PC-9 (cell line): ENCODE results near the gene DYSF. TPM values are rescaled to one million over a fixed set of nuclear protein-coding genes. Genes with fewer than 3 reads are reported as not detected.

ENCODE experiments used
- BruUV-seq: library from RNA; stranded (reverse); fragments of 400-500 nt; replicated peaks from 2 replicates; lab custom pipeline; 2021; lab: Mats Ljungman, UMichigan
- CTCF ChIA-PET: fragments of 300-600 bp; sonication (Branson Sonifier 250); formaldehyde crosslinking; loops from one replicate; lab custom pipeline; 2022; ENCODE audit warnings: antibody characterized with exemption; lab: Charles Lee
- POLR2A ChIA-PET: fragments of 300-600 bp; sonication (Branson Sonifier 250); formaldehyde crosslinking; loops from one replicate; lab custom pipeline; 2022; ENCODE audit warnings: antibody characterized with exemption; ENCODE audit not compliant: unreplicated experiment; lab: Charles Lee
- DNase-seq, 2 experiments: peaks; one replicate each; pipeline versions ENCODE4 v3.0.0 to v3.0.0-alpha.2; 2015 to 2022; ENCODE audit warnings: mixed read lengths in 1 of 2
- H2AFZ ChIP-seq: fragments of 200-600 bp; sonication (generic); 2 replicates; pipeline ENCODE4 v1.8.1; 2017; ENCODE audit warnings: antibody characterized with exemption
- H3F3A ChIP-seq: fragments of 200-600 bp; sonication (generic); 2 replicates; pipeline ENCODE4 v1.8.1; 2017; ENCODE audit warnings: antibody characterized with exemption, mild to moderate bottlenecking, low read depth; ENCODE audit not compliant: insufficient read depth
- H3K27ac ChIP-seq: fragments of 200-600 bp; sonication (generic); 2 replicates; pipeline ENCODE4 v1.6.1; 2016; ENCODE audit warnings: mixed run types
- H3K27me3 ChIP-seq: fragments of 200-600 bp; sonication (generic); 2 replicates; pipeline ENCODE4 v1.6.1; 2016; ENCODE audit warnings: low read depth, mixed run types; ENCODE audit not compliant: insufficient read depth
- H3K36me3 ChIP-seq: fragments of 200-600 bp; sonication (generic); 2 replicates; pipeline ENCODE4 v1.6.1; 2016; ENCODE audit warnings: low read depth, mixed run types
- H3K4me1 ChIP-seq: fragments of 200-600 bp; sonication (generic); replicated peaks from 2 replicates; pipeline ENCODE4 v1.6.1; 2016; ENCODE audit warnings: mixed run types; ENCODE audit not compliant: insufficient read depth
- H3K4me2 ChIP-seq: fragments of 200-600 bp; sonication (generic); 2 replicates; pipeline ENCODE4 v1.6.1; 2017; ENCODE audit warnings: mixed run types
- H3K4me3 ChIP-seq: fragments of 200-600 bp; sonication (generic); 2 replicates; pipeline ENCODE4 v1.6.1; 2016; ENCODE audit warnings: mixed run types
- H3K79me2 ChIP-seq: fragments of 200-600 bp; sonication (generic); 2 replicates; pipeline ENCODE4 v1.6.1; 2017; ENCODE audit warnings: low read depth, mixed run types
- H3K9me2 ChIP-seq: fragments of 200-600 bp; sonication (generic); 2 replicates; pipeline ENCODE4 v1.8.1; 2017; ENCODE audit warnings: mild to moderate bottlenecking; ENCODE audit not compliant: insufficient read depth
- H3K9me3 ChIP-seq: fragments of 200-600 bp; sonication (generic); 2 replicates; pipeline ENCODE4 v1.8.1; 2016; ENCODE audit warnings: low read depth; ENCODE audit not compliant: insufficient read depth
- H4K20me1 ChIP-seq: fragments of 200-600 bp; sonication (generic); 2 replicates; pipeline ENCODE4 v1.8.1; 2017; ENCODE audit not compliant: insufficient read depth
- EZH2 ChIP-seq: fragments of 200-600 bp; sonication (generic); IDR thresholded peaks from 2 replicates; pipeline ENCODE4 v1.8.0; 2017; ENCODE audit warnings: antibody characterized with exemption, low read depth
- intact Hi-C: fragments of 100-400 bp; cut with micrococcal nuclease; formaldehyde crosslinking; loops from one replicate; pipeline ENCODE4 v1.10.0; 2022; ENCODE audit not compliant: unreplicated experiment
- total RNA-seq: library from RNA; stranded (reverse); gene quantifications from 2 replicates; pipeline ENCODE4 v1.2.3, GENCODE V29; 2021
- TF ChIP-seq, protein P1 (sequence below): fragments of 200-600 bp; sonication (generic); conservative IDR thresholded peaks from 2 replicates; pipeline ENCODE4 v1.6.1; 2017; ENCODE audit warnings: mixed run types, antibody characterized with exemption, mild to moderate bottlenecking, moderate library complexity

Gene DYSF
- total RNA-seq, 1 experiment from 2014 or later: 12.2 TPM

GRCh38 chr2:71460595-71461303, 7.4 kb downstream of the DYSF start:
- Histone ChIP-seq H3K4me1 (peaks cover 51% of the 10 kb centered on the region), H3K9me3 (no peaks in the 10 kb centered on the region; the same call in 1 of the 2 replicates), H3F3A (peaks cover 37% of the 10 kb centered on the region), H3K4me2 (no peak overlapping the region; the same call in 1 of the 2 replicates), H3K27ac (no peak overlapping the region), H3K4me3 (no peak overlapping the region), H4K20me1 (no peaks in the 10 kb centered on the region), H3K27me3 (no peaks in the 10 kb centered on the region), H3K36me3 (no peaks in the 10 kb centered on the region), H3K9me2 (no peaks in the 10 kb centered on the region), H3K79me2 (peaks cover 14% of the 10 kb centered on the region; the same call in 1 of the 2 replicates), H2AFZ (no peak overlapping the region)
- ChIA-PET CTCF (interaction anchor here (0.6 to 0.8 kb wide), 3 partner anchors 39 to 517 kb away, joined by 4 to 5 read pairs (median 5); no protein-coding TSS in a partner anchor), POLR2A (no interaction called here)
- no TSS peak for BruUV-seq
- TF ChIP-seq EZH2: no peak
- TF ChIP-seq, protein P1, sequence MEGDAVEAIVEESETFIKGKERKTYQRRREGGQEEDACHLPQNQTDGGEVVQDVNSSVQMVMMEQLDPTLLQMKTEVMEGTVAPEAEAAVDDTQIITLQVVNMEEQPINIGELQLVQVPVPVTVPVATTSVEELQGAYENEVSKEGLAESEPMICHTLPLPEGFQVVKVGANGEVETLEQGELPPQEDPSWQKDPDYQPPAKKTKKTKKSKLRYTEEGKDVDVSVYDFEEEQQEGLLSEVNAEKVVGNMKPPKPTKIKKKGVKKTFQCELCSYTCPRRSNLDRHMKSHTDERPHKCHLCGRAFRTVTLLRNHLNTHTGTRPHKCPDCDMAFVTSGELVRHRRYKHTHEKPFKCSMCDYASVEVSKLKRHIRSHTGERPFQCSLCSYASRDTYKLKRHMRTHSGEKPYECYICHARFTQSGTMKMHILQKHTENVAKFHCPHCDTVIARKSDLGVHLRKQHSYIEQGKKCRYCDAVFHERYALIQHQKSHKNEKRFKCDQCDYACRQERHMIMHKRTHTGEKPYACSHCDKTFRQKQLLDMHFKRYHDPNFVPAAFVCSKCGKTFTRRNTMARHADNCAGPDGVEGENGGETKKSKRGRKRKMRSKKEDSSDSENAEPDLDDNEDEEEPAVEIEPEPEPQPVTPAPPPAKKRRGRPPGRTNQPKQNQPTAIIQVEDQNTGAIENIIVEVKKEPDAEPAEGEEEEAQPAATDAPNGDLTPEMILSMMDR: peak; percentile 60
- intact Hi-C loops: no loop called here
- no peak for DNase-seq

GRCh38 chr2:71461304-71461671, 7.9 kb downstream of the DYSF start:
- no peak for TF ChIP-seq EZH2
- TF ChIP-seq, protein P1: no peak
- BruUV-seq: no TSS peak
- Histone ChIP-seq H3K27ac (no peak overlapping the region), H3K4me1 (peaks cover 46% of the 10 kb centered on the region), H3K79me2 (peaks cover 14% of the 10 kb centered on the region; the same call in 1 of the 2 replicates), H4K20me1 (no peaks in the 10 kb centered on the region), H3K4me2 (no peak overlapping the region), H3K27me3 (no peaks in the 10 kb centered on the region), H3K9me2 (no peaks in the 10 kb centered on the region), H3K36me3 (no peaks in the 10 kb centered on the region), H2AFZ (no peak overlapping the region), H3K9me3 (no peaks in the 10 kb centered on the region; the same call in 1 of the 2 replicates), H3F3A (peaks cover 37% of the 10 kb centered on the region), H3K4me3 (no peak overlapping the region)
- DNase-seq: no peak
- ChIA-PET CTCF (interaction anchor here (0.6 to 0.8 kb wide), 3 partner anchors 38 to 518 kb away, joined by 4 to 5 read pairs (median 5); no protein-coding TSS in a partner anchor), POLR2A (interaction anchor here (0.5 kb wide), 1 partner anchor 225 kb away, joined by 11 read pairs; no protein-coding TSS in a partner anchor)
- intact Hi-C loops: no loop called here

DNA sequence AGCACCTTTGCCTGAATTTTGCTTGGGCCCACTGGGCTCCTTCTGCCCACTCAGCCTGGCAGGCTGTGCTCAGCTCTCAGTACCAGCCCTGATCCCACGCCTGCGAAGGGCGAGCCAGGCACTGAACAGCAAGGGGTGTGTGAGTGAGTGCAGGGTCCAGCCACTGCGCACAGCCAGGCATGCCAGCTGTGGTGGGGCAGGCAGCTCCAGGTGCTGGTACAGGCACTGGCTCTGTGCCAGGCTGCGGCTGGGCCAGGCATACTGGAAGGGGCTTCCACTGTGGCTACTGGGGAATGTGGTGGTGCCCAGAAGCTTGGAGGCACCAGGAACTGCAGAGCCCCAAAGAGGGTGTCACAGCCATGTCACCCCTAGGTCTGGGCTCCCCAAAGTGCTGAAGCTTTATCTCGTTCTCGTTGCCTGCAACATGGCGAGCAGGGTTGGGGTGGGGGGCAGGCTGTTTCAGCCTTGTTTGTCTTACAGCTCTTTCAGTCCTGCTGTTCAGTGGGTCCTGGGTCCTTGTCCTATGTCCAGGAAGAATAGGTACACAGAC, 8.8 kb downstream of the DYSF start:
- Histone ChIP-seq H3F3A (peaks cover 31% of the 10 kb centered on the region), H3K4me1 (peaks cover 38% of the 10 kb centered on the region), H3K27ac (no peak overlapping the region), H3K4me3 (no peak overlapping the region), H4K20me1 (no peaks in the 10 kb centered on the region), H3K9me3 (no peaks in the 10 kb centered on the region; the same call in 1 of the 2 replicates), H3K9me2 (no peaks in the 10 kb centered on the region), H3K4me2 (no peak overlapping the region), H2AFZ (no peak overlapping the region), H3K36me3 (no peaks in the 10 kb centered on the region), H3K79me2 (peaks cover 13% of the 10 kb centered on the region; the same call in 1 of the 2 replicates), H3K27me3 (no peaks in the 10 kb centered on the region)
- intact Hi-C loops: no loop called here
- ChIA-PET CTCF (no interaction called here), POLR2A (interaction anchor here (0.5 kb wide), 1 partner anchor 226 kb away, joined by 11 read pairs; no protein-coding TSS in a partner anchor)
- DNase-seq: no peak
- BruUV-seq: no TSS peak
- TF ChIP-seq, protein P1: no peak
- no peak for TF ChIP-seq EZH2
